HS-5 (cell line): ENCODE data around the gene PAIP2B.
"Not testable (repeated sequence)": the region's sequence is repeated elsewhere in the genome, so short reads cannot be mapped to it uniquely, and the experiment has no call there.

ENCODE experiments used
- DNase-seq: peaks from one replicate; pipeline ENCODE4 v3.0.0-alpha.2; 2012; ENCODE audit warnings: low read depth

Gene PAIP2B, protein sequence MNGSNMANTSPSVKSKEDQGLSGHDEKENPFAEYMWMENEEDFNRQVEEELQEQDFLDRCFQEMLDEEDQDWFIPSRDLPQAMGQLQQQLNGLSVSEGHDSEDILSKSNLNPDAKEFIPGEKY

DNA sequence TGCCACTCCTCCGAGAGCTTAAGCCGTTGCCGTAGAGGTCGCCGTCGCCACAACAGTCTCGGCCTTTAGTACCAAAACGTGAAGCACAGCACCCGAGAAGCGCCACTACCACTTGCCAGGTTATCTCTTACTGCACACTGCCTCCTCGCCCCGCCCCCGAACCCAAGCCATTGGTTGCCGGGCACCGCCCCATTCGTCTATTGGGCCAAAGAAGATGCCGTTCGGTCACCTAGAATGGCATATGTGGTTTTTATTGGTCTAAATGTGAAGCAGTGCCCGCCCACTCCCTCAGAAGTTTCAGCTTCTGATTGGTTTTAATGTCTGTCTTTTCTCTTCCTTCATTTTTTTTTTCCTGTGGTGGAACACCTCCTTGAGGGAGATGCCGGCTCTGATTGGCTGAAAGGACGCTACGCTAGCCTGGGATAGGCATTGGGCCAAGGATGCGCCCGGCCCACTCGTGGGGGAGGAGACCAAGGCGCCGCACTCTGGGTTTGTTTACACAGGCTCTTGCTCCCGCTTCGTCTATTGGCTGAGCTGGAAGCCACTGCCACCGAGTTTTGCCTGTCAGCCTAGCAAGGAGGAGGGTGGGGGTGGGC, at the start of gene PAIP2B:
Gene PAIP2B (minus strand): TSS at position 139 of the 596 bp plus-strand sequence. CDS start 24,514 bp downstream, outside the sequence.
- DNase-seq = peak; percentile 98

DNA sequence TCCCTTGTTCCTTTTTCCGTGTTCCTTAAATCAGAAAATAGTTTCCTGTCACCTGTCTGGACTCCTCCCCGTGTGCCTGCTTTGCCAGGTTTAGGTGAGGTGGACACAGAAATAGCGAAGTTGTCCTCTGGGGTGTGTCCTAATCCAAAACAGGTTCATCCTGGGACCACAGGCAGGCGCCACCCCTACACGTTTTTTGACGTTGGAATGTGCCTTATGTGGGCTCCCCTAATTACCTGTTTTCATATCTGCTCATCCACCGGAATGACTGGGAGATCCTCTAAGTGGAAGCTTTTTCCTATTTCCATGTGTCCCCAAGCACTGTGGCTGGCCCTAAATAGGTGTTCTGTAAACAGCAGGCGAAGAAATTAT, 49.0 kb upstream of the PAIP2B start:
- no peak for DNase-seq

DNA sequence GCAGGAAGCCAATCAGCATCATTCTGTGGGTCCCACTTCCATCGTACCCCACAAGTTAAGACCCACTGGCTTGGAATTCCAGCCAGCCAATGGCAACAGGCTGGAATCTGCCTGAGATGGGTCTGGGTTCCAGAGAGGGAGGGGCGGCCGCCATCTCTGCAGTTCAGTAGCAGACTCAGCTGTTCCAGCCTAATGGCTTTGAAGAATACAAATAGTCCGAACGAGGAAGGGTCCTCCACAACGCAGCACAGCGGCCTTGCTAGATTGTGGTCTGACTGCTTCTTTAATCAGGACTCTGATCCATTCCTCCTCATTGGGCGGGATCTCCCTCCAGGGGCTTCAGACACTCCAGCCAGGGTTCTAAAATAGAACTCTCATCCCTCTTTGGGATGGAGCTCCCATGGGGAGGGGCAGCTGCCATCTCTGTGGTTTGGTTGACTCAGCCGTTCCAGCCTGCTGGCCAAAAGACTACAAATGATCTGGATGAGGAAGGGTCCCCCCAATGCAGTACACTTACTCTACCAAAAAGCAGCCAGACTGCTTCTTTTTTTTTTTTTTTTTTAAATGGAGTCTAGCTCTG, 42.7 kb upstream of the PAIP2B start:
- no peak for DNase-seq

DNA sequence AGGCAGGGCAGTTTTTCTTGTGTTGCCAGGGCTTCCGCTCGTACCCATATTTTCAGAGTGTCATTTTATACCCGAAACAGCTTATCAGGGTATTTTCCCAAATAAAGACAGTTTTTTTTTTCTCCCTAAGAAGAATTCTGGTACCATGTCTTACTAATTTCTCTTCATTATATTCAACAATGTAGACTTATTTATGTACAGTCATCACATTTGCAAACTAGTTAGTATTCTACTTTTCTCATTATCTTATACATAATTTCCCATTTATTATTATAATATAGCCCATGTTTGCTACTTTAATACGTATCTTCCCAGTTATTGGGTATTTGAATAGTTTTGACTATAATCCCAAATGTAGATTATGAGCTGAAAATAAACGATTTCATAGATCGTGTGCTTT, 36.5 kb upstream of the PAIP2B start:
- no peak for DNase-seq

DNA sequence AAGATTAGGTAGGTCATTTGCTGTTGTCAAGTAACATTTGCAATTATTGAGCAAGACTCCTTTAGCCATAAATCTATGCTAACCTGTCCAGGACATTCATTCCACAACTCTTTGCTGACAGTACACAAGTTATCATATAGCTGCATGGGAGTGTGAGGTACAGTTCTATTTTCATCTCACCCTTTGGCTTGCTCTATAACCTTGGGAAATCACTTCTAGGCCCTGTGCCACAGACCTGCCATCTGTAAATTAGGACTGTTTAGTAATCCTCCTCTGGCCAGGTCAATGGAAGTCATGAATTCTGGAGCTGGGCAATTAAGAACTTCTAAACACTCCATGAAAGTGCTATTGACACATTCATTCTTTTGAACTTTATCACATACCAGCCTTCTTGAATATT, 34.6 kb upstream of the PAIP2B start:
- no peak for DNase-seq

DNA sequence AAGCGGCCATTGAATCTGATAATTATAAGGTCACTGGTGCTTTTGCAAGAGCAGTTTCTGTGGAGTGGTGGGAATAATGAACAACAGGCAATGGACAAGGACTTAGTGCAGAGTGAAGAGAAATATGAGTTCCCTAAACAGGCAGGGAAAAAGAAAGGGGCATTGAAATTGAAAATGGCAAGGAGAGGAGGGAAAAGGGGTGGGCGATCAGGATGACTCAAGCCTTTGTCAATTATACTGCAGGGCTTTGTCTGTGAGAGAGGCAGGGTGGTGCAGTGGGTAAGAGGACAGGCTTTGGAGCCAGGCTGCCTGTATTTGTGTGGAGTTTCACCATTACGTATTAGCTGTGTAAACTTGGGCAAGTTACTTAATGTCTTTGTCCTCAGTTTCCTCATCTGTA, 29.5 kb upstream of the PAIP2B start:
- DNase-seq = no peak

DNA sequence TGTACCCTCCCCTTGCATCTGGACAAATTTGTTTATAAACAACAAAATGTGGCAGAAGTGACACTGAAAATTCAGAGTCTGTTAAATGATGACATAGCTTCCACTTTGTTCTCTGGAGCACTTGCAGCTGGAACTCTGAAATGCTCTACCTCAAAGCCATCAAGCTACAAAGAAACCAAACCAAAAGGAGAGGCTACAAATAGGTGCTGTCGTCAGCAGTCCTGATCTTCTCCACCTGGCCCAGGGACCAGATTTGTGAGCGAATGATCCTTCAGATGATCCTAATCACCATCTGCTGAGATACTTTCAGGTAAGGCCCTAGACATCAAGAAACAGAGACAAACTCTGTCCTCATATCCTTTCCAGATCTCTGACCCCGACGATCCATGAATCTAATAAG, 27.9 kb upstream of the PAIP2B start:
- DNase-seq = no peak

DNA sequence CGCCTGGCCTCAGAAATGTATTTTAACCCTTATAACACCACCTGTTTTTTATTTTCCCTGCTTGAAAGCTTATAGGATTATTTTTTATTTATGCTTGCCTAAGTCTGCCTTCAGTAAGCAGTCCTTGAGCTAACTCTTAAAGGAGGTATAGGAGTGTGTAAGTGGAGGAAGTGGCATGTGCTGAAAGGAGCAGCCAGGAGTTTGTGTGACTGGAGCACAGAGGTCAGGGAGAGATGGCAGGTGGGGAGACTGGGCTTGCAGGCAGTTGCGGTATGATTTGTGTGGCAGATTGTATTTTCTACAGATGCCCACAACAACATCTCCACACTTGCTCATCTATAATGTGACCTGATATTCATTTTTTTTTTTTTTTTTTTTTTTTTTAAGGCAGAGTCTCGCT, 27.2 kb upstream of the PAIP2B start:
- DNase-seq = no peak

DNA sequence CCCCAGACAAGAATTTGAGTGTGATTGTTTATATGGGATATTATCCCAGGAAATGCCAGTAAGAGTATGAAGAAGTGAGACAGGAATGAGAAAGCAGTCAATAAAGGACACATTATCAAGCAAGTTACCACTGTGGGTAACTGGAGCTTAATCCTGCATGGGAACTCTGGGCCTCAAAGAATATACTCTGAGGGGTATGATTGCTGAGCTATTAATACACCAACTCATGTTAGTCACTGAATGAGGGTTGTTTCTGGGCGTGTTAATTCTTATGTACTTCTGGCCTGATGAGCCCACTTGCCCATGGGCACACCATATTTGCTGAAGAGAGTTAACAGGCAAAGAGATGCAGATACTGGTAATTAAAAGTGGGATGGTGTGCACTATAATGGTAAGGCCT, 26.6 kb upstream of the PAIP2B start:
- no peak for DNase-seq

DNA sequence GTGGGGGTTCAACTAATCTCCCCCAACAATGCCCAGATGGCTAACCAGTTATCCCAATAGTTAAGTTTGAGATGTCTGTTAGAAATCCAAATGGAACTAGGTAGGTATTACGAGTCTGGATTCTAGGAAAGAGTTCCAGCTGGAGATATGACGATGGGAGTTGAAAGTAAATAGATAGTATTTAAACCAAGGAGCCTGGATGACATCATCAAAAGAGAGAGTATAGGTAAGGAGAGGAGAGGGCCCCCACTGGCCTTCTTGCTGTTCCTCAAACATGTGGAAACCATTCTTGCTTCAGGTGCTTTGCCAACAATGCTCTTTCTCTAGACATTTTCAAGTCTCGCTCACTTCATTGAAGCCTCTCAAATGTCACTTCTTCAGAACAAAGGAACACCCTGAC, 26.0 kb upstream of the PAIP2B start:
- DNase-seq = no peak

DNA sequence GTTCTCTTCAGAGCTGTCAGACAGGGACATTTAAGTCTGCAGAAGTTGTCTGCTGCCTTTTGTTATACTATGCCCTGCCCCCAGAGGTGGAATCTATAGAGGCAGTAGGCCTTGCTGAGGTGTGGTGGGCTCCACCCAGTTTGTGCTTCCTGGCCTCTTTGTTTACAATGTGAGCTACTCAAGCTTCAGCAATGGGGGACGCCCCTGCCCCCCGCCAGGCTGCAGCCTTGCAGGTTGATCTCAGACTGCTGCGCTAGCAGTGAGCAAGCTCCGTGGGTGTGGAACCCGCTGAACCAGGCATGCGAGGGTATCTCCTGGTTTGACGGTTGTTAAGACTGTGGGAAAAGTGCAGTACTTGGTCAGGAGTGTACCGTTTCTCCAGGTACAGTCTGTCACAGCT, 24.0 kb upstream of the PAIP2B start:
- DNase-seq = no peak

DNA sequence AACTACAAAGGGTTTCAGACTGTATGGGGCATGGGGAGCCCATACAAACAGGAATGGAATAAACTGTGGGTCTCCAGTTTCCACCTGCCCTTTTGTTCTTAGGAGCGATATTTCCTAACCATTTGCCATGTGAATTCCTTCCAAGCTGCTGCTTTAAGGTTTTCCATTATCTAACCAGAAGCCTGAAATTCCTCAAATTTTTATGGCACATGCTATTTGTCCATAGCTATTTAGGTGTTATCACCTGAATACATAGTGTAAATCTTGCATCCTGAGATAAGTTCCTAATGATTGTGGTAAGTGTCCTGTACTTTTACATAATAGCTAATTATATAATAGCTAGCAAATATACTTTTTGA, 17.4 kb upstream of the PAIP2B start:
- no peak for DNase-seq

DNA sequence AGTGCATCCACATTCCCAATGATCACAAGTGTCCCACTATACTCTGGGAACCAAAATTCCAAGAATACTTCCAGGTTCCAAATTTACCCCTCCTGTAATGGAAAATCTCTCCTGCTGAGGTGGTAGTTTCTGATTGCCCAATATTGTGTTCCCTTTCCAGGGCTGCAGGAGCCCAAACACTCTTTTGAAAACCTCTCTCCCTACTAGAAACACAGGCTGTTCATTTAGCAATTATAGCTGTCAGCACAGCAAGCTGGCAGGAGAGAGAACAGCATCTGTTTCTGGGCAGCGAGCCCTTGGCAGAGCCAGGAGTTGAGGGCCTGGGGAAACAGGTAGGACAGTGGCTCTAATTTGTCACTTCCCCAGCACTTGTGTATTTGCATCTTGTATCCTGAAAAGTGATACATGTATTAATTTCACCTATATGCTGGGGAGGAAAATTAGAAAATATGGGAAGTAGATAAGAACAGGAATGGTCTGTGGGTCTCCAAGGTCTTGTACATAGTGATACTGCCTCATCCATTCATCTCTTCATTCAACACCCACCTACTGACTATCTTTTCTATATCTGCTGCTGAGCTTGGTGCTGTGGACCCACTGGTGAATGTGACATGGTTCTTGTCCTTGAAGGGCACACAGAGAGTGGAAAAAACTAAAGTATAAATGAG, 16.9 kb upstream of the PAIP2B start:
- DNase-seq = no peak

DNA sequence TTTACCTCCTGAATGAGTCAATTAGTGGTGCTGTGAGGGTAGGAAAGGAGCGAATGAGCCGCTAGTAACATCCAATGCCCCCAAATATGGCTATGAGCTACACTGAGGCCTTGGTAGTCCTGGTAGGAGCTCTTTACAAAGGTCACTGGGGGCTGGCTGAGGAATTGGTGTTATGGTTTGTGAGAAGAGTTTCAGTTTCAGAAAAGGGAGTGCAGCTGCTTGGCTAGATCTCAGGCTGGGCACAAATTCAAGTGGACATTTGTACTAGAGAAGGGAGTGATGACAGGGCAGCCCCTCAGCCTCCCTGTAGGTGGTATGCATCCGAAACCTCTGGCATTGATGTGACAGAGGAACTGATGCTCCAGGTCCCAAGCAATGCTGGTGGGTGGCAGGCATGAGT, 13.9 kb upstream of the PAIP2B start:
- DNase-seq = no peak

DNA sequence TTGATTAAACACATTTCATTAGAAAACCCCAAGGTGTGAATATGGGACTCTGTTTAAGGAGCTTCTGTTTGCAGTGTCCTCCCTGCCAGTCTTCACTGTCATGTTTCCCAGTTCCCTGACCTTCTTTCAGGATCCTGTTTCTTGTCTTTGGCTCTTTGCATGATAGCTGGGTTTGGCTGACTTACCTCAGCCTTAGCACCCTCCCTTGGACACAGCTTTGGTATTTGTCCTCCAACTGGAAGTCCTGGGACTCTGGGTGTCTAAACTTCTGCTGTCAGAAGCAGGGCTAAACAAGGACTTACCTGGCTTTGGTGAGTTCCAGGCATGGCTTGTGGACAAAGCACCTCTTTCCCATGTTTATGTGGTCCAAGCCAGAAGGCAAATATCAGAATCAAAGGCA, 11.2 kb upstream of the PAIP2B start:
- DNase-seq = no peak

DNA sequence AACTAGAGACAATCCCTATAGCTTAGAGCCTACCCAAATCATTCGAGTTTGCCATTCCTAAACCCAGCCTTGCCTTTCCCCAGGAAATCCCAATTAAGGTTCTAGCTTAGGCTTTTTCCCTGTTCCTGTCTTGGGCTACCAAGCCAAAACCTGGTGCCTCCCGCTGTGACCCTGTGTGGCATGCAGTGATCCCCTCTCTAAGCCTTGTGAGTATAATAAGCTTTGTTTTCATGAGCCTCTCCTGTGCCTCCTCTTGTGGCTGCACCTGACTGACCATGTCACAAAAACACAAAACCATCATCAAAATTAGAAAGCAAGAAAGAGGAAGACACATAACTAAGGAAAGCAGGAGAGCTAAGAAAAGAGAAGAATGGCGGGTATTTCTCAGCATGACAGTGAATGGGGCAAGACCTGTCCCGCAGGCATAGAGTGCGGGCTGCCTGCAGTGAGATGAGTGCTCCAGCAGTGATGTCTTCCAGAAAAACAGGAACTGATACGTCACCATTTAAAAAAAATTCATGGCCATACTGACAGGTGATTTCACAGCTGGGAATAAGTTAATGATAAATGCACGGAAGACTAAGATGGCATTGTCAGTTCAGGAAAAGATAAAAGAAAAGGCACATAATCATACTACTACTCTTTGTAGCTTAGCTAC, 9.2 kb upstream of the PAIP2B start:
- no peak for DNase-seq

DNA sequence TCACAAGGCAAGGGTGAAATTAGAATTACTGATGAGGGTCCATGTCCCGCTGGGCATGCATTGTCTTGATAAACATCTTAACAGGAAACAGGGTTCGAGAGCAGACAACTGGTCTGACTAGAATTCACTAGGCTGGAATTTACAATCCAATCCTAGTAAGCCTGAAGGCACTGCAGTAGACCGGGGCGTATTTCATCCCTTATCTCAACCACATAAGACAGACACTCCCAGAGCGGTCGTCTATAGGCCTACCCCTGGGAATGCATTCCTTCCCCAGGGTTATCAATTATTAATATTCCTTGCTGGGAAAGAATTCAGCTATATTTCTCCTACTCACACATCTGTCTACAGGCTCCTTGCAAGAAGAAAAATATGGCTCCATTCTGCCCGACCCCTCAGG, 6.2 kb upstream of the PAIP2B start:
- not testable (repeated sequence) for DNase-seq

DNA sequence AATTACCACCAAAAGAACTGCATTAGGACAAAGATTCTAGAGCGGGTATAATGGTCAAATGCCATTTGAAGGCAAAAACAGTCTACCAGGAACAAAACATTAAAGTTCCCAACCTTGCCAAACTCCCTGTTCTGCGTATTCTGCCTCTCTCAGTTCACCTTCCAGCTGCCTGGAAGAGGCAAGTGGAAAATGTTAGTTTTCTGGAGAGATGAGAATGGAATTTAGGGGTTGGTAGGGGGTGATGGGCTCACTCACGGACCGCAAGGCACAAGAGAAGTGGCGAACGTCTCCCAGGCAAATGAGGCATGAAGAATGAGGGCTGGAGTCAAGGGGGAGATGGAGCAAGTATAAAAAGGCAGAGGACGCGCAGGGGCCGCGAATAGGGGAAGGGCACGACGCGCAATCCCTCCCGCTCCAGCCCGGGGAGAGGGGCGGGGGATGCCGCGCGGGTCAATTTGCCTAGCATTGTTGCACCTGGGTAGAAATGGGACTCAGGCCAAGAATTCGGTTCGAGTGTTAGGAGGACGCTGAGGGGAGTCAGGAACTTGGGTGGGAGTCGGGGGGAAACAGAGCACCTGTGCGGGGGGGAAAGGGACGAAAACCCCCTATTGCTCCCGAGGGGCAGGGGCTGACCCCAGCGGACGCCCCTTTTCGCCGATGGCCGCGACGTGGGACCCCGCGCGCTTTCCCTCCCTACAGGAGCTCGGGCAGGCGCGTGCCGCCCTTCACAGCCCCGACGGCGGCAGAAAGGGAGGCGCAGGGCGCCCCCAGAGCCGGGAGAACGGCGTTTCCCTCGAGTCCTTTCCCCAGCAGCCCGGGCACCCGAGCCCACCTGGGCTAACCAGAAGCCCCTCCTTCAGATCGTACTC, 573 bp downstream of the PAIP2B start:
- DNase-seq = no peak

DNA sequence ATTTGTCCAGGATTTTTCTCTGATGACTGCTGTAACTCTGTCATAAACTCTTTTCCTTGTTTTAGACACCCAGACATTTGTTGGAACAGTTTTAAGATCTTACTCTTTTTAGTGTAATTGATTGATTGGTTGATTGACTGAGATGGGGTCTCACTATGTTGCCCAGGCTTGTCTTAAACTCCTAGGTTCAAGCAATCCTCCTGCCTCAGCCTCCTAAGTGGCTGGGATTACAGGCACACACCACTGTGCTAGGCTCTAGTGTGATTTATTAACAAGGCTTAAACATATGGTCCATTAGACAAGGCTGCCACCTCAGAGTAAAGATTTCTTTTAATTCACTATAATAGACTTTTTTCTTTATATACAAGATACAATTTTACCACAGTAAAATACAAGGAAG, 2.0 kb downstream of the PAIP2B start:
- DNase-seq = no peak

DNA sequence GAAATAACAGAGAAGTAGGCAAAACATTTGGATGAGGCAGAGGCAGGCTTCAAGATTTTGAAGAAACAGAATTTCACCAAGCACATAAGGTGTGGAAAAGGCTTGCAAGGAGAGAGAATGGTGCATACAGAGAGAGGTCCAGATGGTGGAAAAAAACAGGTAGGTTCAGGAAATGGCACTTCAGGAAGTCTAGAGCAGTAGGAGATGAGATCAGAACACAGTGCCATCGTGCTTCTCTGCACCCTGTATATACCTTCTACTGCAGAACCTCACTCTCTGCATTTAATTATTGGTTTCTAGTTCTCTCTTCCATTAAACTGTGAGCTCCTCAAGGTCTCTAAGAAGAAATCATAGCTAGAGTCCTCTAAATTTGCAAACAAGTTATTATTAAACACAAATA, 2.4 kb downstream of the PAIP2B start:
- DNase-seq = no peak

DNA sequence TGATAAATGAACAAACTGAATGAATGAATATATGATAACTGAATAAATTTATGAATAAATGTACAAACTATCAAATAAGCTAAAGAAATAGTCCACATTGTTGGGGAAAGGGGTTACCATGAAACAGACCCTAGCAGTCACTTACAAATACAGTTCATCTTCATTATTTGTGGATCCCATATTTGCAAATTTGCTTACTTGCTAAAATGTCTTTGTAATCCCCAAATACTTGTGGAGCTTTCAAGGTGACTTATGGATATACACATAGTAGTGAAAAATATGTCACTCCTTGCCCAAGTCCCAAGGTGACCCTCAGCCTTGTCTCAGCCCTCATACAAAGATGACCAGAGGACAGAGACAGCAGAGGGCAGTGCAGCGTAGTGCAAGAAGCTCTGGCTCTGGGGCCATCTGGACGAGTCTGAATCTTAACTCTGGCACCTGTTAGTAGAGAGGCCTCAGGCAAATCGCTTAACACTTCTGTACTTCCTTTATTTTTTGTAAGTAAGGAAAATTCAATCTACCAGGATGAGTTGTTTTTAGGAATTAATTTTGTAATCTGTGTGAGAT, 3.1 kb downstream of the PAIP2B start:
- no peak for DNase-seq

DNA sequence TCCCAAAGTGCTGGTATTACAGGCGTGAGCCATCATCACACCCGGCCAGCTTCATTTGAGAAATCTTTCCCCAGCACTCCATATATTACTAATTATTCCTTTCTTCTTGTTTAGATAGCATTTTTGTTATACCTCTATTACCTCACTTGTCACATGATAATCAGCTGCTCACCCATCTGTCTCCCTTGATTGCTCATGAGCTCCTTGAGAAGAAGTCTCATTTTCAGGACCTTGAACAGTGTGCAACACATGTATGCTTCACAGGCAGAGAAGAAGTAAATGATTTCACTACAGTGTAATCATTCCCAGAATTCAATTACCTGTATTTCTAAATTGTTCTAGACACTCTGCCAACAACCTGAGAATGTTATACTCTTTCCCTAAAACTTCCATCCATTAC, 6.2 kb downstream of the PAIP2B start:
- no peak for DNase-seq
